NCI-H1105 (cell line): ENCODE results near the gene CRTAP.
"Not testable (repeated sequence)": the region's sequence is repeated elsewhere in the genome, so short reads cannot be mapped to it uniquely, and the experiment has no call there.

Experiments used
- DNase-seq: peaks from one replicate; lab custom pipeline; 2025; lab: John Stamatoyannopoulos, UW

The CRTAP gene

DNA sequence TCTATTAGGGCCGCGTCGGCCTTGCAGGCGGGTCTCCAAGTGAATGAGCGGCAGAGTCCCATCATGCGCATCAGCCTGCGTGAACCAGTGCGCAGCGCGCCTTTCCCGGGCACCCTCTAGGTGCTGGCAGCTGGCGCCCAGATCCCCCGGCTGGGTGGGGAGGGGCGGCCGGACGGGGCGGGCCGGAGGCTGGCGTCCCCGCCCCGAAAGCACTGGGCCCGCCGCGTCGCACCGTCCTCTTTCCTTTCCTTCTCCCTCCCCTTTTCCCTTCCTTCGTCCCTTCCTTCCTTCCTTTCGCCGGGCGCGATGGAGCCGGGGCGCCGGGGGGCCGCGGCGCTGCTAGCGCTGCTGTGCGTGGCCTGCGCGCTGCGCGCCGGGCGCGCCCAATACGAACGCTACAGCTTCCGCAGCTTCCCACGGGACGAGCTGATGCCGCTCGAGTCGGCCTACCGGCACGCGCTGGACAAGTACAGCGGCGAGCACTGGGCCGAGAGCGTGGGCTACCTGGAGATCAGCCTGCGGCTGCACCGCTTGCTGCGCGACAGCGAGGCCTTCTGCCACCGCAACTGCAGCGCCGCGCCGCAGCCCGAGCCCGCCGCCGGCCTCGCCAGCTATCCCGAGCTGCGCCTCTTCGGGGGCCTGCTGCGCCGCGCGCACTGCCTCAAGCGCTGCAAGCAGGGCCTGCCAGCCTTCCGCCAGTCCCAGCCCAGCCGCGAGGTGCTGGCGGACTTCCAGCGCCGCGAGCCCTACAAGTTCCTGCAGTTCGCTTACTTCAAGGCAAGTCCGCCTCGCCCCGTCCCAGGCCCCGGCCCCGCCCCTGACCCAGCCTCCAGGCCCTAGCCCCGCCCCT is at the start of gene CRTAP:
TSS of gene CRTAP (plus strand) at position 243 of the 850 bp plus-strand sequence. CDS start at position 307, 64 bp downstream.
- DNase-seq = peak; percentile 59

DNA sequence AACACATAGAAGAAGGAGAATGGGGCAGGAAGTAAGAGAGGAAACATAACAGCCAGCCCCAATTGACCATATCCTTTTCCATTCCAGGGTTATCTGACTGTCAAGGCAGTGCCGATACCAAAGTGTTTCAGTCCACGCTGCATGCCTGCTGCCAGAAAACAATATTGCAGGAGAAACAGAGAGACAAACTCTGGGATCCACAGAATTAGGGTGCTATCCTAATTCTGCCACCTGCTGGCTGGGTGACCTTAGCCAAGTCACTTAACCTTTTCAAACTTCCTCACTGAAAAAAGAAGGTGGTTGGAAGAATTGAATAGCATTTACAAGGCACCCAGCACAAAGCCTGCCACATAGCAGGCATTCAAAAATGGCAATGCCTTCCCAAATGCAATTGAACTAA is 48.9 kb upstream of the CRTAP start:
- DNase-seq = no peak

DNA sequence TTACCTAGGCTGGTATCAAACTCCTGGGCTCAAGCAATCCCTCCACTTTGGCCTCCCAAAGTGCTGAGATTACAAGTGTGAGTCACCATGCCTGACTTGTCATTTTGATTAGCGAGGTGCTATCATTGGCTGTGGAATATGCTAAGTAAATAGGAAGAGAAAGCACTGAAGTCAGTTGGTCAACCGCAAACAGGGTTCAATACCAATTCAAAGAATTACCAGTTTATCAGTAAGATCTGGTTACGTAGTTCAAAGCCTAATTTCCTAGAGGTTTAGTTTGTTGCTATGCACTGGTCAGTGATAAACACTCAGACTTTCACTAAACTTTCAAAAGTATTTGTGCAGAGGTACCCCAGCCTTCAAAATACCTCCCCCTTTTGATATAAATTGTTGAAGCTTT is 46.3 kb upstream of the CRTAP start:
- DNase-seq = no peak

- peak; percentile 58 for DNase-seq
These were observed 44.0 kb upstream of the CRTAP start for GRCh38 chr3:33069862-33070261.

DNA sequence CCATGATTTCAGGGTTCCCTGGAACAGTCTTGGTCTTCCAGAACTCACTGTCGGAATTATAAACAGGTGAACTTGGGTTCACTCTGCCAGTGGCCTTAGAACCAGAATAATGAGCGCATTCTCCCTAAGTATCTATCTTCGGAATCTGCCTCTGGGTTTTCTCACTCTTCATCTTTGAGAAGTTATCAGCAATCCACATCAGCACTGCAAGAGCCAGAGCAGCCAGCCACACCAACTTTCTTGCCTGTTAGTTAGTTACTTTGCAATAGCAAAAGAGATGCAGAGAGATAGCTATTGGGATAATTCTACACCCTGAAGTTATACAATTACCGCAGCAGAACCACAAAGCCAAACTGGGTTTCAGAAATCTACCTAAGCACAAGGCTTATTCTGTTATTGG is 42.6 kb upstream of the CRTAP start:
- DNase-seq = no peak

GRCh38 chr3:33071946-33072345 is 41.9 kb upstream of the CRTAP start:
- DNase-seq = no peak

GRCh38 chr3:33074217-33075067 is 39.4 kb upstream of the CRTAP start:
- DNase-seq = peak; percentile 19

GRCh38 chr3:33075995-33076394 is 37.8 kb upstream of the CRTAP start:
- no peak for DNase-seq

- no peak for DNase-seq
These were observed 36.9 kb upstream of the CRTAP start for GRCh38 chr3:33076952-33077351.

GRCh38 chr3:33077976-33078375 is 35.8 kb upstream of the CRTAP start:
- no peak for DNase-seq

DNA sequence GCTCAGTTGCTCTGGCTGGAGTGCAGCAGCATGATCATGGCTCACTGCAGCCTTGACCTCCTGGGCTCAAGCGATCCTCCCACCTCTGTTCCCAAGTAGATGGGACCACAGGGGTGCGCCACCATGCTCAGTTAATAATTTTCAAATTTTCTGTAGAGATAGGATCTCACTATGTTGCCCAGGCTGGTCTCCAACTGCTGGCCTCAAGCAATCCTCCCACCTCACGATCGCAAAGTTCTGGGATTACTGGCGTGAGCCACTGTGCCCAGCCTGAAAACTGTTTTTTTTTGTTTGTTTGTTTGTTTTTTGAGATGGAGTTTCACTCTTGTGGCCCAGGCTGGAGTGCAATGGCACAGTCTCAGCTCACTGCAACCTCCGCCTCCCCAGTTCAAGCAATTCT is 34.0 kb upstream of the CRTAP start:
- DNase-seq = not testable (repeated sequence)

GRCh38 chr3:33081812-33082211 is 32.0 kb upstream of the CRTAP start:
- no peak for DNase-seq

DNA sequence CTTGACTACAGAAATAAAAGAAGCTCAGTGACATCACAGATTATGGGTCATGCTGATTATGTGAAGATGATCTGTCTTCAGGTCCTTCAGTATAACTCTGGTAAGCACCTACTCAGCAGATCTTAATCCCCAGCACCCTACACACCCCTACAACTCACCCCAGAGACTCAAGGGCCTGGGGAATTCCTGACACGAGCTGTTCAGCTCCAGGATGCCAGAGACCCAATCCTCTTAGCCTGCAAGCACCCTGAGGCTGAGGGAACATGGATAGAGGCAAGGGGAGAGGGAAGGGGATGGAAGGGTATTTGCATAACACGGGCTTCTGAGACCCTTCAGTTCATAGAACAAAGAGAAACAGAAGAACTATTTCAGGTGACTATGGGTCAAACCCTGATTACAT is 29.9 kb upstream of the CRTAP start:
- DNase-seq = no peak

GRCh38 chr3:33088691-33089090 is 25.1 kb upstream of the CRTAP start:
- no peak for DNase-seq

DNA sequence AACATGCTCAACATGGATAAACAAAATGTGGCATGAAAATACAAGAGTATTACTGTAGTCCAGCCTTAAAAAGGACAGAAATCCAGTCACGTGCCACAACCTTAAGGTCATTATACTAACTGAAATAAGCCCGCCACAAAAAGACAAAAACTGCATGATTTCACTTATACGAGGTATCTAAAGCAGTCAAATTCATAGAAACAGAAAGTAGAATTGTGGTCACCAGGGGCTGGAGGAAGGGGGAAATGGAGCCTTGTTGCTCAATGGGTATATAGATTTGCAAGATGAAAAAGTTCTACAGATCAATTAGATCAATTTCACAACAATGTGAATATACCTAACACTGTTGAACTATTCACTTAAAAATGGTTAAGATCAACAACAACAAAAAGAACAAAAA is 24.3 kb upstream of the CRTAP start:
- DNase-seq = no peak

- DNase-seq = no peak
These were observed 22.1 kb upstream of the CRTAP start for GRCh38 chr3:33091746-33092145.

DNA sequence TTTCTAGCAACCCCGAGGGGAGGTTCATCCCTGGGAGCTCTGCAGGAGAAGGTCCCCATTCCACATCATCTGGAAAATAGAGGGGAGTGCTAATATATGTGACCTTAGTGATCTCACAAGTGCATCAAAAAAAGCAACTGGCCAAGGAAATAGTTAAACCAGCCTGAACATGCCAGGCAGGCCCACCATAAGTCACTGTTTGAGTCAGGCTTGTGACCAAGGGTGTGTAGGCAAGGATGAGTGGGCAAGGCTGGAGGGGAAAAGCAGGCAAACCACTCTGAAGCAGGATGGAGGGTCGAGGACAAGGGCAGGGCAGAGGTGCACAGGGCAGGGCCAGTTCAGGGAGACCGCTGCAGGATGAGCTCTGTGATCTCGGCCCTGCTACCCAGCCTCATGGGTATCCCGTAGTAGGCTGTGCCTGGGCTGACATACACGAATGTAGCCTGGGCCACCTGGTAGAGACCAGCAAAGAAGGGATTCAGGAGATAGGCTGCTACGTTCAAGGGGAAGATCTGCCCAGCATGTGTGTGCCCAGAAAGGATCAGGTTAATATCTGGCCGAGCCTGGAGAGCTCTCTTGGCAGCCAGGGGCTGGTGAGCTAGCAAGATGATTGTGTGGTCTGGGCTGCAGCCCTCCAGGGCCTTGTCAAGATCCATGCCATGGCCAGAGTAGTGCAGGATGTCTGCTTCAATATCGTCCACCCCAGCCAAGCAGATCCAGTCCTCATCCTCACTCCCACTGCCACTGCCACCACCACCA is 21.1 kb upstream of the CRTAP start:
- DNase-seq = no peak

- no peak for DNase-seq
These were observed 20.0 kb upstream of the CRTAP start for GRCh38 chr3:33093847-33094246.

- DNase-seq = no peak
These were observed 18.4 kb upstream of the CRTAP start for GRCh38 chr3:33095436-33095835.

GRCh38 chr3:33096093-33096868 is 17.5 kb upstream of the CRTAP start:
- no peak for DNase-seq

DNA sequence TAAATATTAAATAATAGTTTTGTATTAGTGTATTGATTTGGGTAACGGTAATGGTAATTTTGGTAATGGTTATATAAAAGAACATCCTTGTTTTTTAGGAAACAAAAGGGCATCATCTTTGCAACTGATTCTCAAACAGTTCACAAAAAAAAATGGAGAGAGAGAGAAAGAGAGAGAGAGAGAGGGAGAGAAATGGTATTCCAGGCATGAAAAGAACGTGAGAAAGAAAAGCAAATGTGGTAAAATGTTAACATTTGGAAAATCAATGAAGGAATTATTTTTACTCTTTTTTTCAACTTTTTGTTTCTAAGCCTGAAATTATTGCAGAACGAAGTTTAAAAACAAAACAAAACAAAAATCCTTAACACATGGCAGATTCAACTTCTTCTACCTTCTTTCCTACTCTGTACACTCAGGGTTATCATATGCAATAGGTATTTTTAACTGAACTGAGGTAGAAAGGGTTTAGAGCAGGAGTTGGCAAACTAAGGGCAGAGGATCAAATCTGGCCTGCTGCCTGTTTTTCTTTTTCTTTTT is 14.6 kb upstream of the CRTAP start:
- DNase-seq = no peak
